ENCODE results near the gene SNX6.

DNA sequence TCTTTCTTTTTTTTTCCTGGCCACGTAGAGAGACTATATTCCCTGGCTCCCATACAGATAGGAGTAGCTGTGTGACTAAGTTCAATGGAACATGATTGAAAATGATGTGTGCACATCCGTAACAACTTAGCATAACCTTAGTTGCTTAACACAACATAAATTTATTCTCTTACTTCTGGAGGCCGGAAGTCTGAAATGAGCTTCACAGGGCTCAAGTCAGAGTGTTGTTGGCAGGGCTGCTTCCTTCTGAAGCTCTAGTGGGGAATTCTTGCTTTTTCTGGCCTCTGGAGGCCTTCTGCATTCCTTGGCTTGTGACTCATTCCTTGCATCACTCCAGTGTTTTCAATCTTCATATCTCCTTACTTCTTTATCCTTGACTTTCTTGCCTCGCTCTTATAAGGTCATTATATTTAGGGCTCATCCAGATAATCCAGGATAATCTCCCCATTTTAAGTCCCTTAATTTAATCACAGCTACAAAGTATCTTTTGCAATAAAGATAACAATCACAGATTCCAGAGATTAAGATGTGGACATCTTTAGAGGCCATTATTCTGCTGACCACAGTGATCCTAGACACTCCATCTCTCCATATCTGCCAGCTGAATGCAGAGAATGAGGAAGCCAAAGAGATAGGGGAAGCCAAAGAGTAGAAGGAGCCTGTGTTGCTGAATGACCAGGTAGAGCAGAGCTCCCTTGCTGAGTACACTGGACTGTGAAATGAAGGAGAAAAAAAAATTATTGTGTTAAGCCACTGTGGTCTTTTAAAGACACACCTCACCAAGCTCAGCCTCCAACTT, 21.0 kb upstream of the SNX6 start:
- TF ChIP-seq, protein P1, sequence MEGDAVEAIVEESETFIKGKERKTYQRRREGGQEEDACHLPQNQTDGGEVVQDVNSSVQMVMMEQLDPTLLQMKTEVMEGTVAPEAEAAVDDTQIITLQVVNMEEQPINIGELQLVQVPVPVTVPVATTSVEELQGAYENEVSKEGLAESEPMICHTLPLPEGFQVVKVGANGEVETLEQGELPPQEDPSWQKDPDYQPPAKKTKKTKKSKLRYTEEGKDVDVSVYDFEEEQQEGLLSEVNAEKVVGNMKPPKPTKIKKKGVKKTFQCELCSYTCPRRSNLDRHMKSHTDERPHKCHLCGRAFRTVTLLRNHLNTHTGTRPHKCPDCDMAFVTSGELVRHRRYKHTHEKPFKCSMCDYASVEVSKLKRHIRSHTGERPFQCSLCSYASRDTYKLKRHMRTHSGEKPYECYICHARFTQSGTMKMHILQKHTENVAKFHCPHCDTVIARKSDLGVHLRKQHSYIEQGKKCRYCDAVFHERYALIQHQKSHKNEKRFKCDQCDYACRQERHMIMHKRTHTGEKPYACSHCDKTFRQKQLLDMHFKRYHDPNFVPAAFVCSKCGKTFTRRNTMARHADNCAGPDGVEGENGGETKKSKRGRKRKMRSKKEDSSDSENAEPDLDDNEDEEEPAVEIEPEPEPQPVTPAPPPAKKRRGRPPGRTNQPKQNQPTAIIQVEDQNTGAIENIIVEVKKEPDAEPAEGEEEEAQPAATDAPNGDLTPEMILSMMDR (IDR thresholded peaks at IDR 0.05; ENCODE audit: poor library complexity) = no peak
- TF ChIP-seq EZH2 (IDR thresholded peaks at IDR 0.05; ENCODE audit: borderline replicate concordance) = no peak
